PC-9 (cell line): ENCODE results near the gene NPAP1.

Experiments used
- CTCF ChIP-seq: fragments of 200-600 bp; sonication (generic); conservative IDR thresholded peaks from 2 replicates; pipeline ENCODE4 v1.6.1; 2017; ENCODE audit warnings: mixed run types, antibody characterized with exemption, mild to moderate bottlenecking, moderate library complexity
- EZH2 ChIP-seq: fragments of 200-600 bp; sonication (generic); IDR thresholded peaks from 2 replicates; pipeline ENCODE4 v1.8.0; 2017; ENCODE audit warnings: antibody characterized with exemption, low read depth

- TF ChIP-seq CTCF, result no peak
- no peak for TF ChIP-seq EZH2
Observed at GRCh38 chr15:24645627-24646026, 29.9 kb upstream of the NPAP1 start.
